ENCODE results near the gene UGT1A1.

The UGT1A1 gene

GRCh38 chr2:233817361-233817911, 57.4 kb downstream of the UGT1A1 start:
- DNase-seq (ENCODE audit: low read depth): no peak

GRCh38 chr2:233817995-233818638, 58.0 kb downstream of the UGT1A1 start:
- DNase-seq (ENCODE audit: low read depth): no peak

- DNase-seq (ENCODE audit: low read depth): no peak
These were observed 58.9 kb downstream of the UGT1A1 start for GRCh38 chr2:233818639-233819621.

- no peak for DNase-seq (ENCODE audit: low read depth)
These were observed 60.1 kb downstream of the UGT1A1 start for GRCh38 chr2:233819884-233820773.

- DNase-seq (ENCODE audit: low read depth): no peak
These were observed 60.7 kb downstream of the UGT1A1 start for GRCh38 chr2:233820774-233821105.

GRCh38 chr2:233821196-233821595, 61.1 kb downstream of the UGT1A1 start:
- no peak for DNase-seq (ENCODE audit: low read depth)

- no peak for DNase-seq (ENCODE audit: low read depth)
These were observed 61.6 kb downstream of the UGT1A1 start for GRCh38 chr2:233821709-233822100.

GRCh38 chr2:233822101-233822771, 62.2 kb downstream of the UGT1A1 start:
- no peak for DNase-seq (ENCODE audit: low read depth)
